Right lobe of liver (tissue), 4 donors: Measurements from ENCODE around the gene KLRG1.

Source experiments
- CTCF ChIP-seq, 4 donors: fragments of 200-600 bp in 3 of 4; fragments of 450-650 bp in 1 of 4; IDR thresholded peaks; one replicate each; pipeline versions ENCODE4 v1.5.1 to v1.8.0; 2016 to 2022; ENCODE audit warnings: antibody characterized with exemption in 4 of 4, mild to moderate bottlenecking in 2 of 4
- POLR2A ChIP-seq: fragments of 450-650 bp; IDR thresholded peaks from one replicate; pipeline ENCODE4 v1.6.1; 2017; ENCODE audit warnings: antibody characterized with exemption, mild to moderate bottlenecking
- donor health status: DM: no; HTN: no; CAD: no.
- donor health status: DM: no; HTN: no; CAD: no.
- donor health status: DM: no; HTN: yes; CAD: no.

GRCh38 chr12:8951744-8952143, 37.6 kb upstream of the KLRG1 start:
- no peak for TF ChIP-seq CTCF (IDR thresholded peaks at IDR 0.05)
- no peak for TF ChIP-seq POLR2A
